Stromal cell of bone marrow (primary cell): ENCODE results near the gene STK32C.

Experiments used
- DNase-seq: peaks from one replicate; pipeline ENCODE4 v3.0.0-alpha.2; 2012; ENCODE audit warnings: low read depth

Gene STK32C

GRCh38 chr10:132209978-132210530 lies 97.7 kb downstream of the STK32C start:
- no peak for DNase-seq

- DNase-seq, result no peak
Observed at GRCh38 chr10:132209130-132209529, 98.6 kb downstream of the STK32C start.

- no peak for DNase-seq
Observed at GRCh38 chr10:132208462-132209050, 99.2 kb downstream of the STK32C start.

- no peak for DNase-seq
Observed at GRCh38 chr10:132207536-132208461, 100.0 kb downstream of the STK32C start.

- no peak for DNase-seq
Observed at GRCh38 chr10:132206806-132207535, 100.8 kb downstream of the STK32C start.

GRCh38 chr10:132206377-132206745 lies 101.4 kb downstream of the STK32C start:
- DNase-seq, result no peak

- DNase-seq, result no peak
Observed at GRCh38 chr10:132205650-132206376, 101.9 kb downstream of the STK32C start.

- DNase-seq, result no peak
Observed at GRCh38 chr10:132204781-132205473, 102.8 kb downstream of the STK32C start.

- DNase-seq, result no peak
Observed at GRCh38 chr10:132204078-132204780, 103.5 kb downstream of the STK32C start.

- no peak for DNase-seq
Observed at GRCh38 chr10:132203256-132204077, 104.3 kb downstream of the STK32C start.

GRCh38 chr10:132202070-132202970 lies 105.4 kb downstream of the STK32C start:
- DNase-seq, result no peak

GRCh38 chr10:132201111-132201969 lies 106.4 kb downstream of the STK32C start:
- DNase-seq, result no peak

GRCh38 chr10:132200344-132201110 lies 107.2 kb downstream of the STK32C start:
- DNase-seq, result no peak

- DNase-seq, result no peak
Observed at GRCh38 chr10:132199854-132200311, 107.9 kb downstream of the STK32C start.

GRCh38 chr10:132199268-132199853 lies 108.4 kb downstream of the STK32C start:
- no peak for DNase-seq
